ENCODE results near the gene LCE3C. TPM values are rescaled to one million over a fixed set of nuclear protein-coding genes. Genes with fewer than 3 reads are reported as not detected.

Gene LCE3C, protein sequence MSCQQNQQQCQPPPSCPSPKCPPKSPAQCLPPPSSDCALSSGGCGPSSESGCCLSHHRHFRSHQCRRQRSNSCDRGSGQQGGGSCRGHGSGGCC
- not detected in 2 replicates for total RNA-seq (ENCODE audit: low replicate concordance)

DNA sequence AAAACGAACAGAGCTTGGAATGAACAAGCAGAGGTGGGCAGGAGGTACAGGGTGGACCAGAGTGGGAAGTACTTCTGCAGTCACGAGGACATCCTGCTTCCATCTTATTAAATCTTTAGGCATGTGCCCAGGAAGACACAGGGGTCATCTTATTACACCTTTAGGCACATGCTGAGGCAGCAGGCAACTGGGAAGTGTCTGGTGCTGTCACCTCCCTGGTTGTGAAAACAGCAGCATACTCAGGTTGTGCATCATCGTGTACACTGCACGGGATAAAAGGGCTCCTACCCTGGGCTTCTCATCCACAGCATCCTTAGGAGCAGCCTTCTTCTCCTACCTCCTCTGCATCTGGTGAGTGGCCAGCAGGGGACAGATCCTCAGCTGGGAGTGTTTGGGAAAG is at the start of gene LCE3C:
TSS of gene LCE3C (plus strand) at position 301 of the 400 bp plus-strand sequence. CDS start 498 bp downstream, outside the sequence.
- H3K4me3 Mint-ChIP-seq: no peak within 1 kb of the TSS
- no peak within 1 kb of the TSS for H3K4me3 ChIP-seq
- no peaks in the 10 kb centered on the region for H3K27me3 Mint-ChIP-seq (ENCODE audit: insufficient read depth, low read depth)
- H4K20me1 ChIP-seq (ENCODE audit: low read depth): no peaks in the 10 kb centered on the region
- H3K27ac ChIP-seq: no peak within 1 kb of the TSS
- H3K4me1 Mint-ChIP-seq: no peaks in the 10 kb centered on the region
- no peaks in the 10 kb centered on the region for H3K9me3 ChIP-seq (ENCODE audit: low read depth)
- no peak for DNase-seq (ENCODE audit: low spot score)
- no peaks in the 10 kb centered on the region for H3F3A ChIP-seq (ENCODE audit: low read depth)
- no peaks in the 10 kb centered on the region for H3K27me3 ChIP-seq
- no peak within 1 kb of the TSS for H3K4me2 ChIP-seq
- H3K36me3 Mint-ChIP-seq: no peaks in the 10 kb centered on the region
- no peak within 1 kb of the TSS for H2AFZ ChIP-seq (replicated peaks)
- H3K9ac ChIP-seq: no peak within 1 kb of the TSS
- no peaks in the 10 kb centered on the region for H3K79me2 ChIP-seq (ENCODE audit: low read depth)
- peaks cover 19% of the 10 kb centered on the region for H3K9me3 Mint-ChIP-seq
- TF ChIP-seq EZH2 (IDR thresholded peaks at IDR 0.05) (no peak), EZH2phosphoT487 (IDR thresholded peaks at IDR 0.05) (no peak)
- TF ChIP-seq, protein P1, sequence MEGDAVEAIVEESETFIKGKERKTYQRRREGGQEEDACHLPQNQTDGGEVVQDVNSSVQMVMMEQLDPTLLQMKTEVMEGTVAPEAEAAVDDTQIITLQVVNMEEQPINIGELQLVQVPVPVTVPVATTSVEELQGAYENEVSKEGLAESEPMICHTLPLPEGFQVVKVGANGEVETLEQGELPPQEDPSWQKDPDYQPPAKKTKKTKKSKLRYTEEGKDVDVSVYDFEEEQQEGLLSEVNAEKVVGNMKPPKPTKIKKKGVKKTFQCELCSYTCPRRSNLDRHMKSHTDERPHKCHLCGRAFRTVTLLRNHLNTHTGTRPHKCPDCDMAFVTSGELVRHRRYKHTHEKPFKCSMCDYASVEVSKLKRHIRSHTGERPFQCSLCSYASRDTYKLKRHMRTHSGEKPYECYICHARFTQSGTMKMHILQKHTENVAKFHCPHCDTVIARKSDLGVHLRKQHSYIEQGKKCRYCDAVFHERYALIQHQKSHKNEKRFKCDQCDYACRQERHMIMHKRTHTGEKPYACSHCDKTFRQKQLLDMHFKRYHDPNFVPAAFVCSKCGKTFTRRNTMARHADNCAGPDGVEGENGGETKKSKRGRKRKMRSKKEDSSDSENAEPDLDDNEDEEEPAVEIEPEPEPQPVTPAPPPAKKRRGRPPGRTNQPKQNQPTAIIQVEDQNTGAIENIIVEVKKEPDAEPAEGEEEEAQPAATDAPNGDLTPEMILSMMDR (IDR thresholded peaks at IDR 0.05): no peak
- no peaks in the 10 kb centered on the region for H3K36me3 ChIP-seq
- no peak within 1 kb of the TSS for H3K27ac Mint-ChIP-seq
- H3K4me1 ChIP-seq: no peaks in the 10 kb centered on the region

DNA sequence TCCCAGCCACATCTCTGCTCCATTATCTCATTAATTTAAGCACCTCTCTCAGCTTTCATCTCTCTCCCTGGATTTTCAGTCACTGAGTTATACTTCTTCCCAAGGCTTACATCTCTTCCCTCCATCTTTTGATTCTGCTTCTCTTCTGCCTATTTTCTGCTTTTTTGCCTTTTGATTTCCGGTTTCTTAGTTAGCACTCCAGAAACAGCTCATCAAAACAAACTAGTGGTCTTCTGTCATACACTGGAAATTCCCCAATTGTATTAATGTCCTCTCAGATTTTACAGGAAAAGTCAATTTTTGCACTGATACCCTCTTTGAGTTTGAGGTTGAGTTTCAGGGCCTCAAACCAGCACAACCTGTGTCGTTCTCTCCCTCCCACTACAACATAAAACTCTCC is 34.9 kb upstream of the LCE3C start:
- peaks cover 42% of the 10 kb centered on the region for H3K9me3 Mint-ChIP-seq

DNA sequence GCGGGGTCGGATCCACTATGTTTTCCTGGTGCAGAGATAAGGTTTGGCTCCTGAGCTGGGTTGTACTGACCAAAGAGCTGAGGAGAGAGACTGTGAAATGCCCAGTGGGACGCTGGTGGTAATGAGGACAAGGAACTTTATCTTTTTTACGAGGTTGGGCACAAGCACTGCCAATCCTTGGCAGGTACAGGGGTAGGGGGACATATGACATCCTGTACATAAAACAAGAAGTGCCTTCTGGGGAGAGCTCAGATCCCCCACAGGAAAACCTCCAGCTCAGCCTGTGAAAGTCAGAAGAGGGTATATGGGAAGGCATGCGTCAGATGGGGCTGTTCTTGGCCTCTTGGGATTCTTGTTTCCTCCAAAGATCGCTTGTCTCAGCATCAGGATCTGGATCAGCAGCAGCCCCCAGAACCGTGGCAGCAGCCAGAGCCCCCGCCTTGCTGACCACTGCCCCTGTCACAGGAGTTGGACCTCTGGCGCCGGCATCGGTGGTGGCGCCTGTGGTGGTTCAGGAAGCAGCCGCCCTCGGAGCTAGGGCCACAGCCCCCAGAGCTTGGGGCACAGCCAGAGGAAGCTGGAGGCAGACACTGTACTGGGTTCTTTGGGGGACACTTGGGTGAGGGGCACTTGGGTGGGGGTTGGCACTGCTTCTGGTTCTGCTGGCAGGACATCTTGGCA is 34.4 kb upstream of the LCE3C start:
- Histone ChIP-seq H3K4me2 (no peak overlapping the region), H3K9ac (no peak overlapping the region), H3K36me3 (no peaks in the 10 kb centered on the region), H3K27ac (no peak overlapping the region), H3F3A (ENCODE audit: low read depth) (no peaks in the 10 kb centered on the region), H3K27me3 (no peaks in the 10 kb centered on the region), H3K4me3 (no peak overlapping the region), H2AFZ (replicated peaks) (no peak overlapping the region), H4K20me1 (ENCODE audit: low read depth) (no peaks in the 10 kb centered on the region), H3K9me3 (ENCODE audit: low read depth) (peaks cover 25% of the 10 kb centered on the region), H3K4me1 (no peaks in the 10 kb centered on the region), H3K79me2 (ENCODE audit: low read depth) (no peaks in the 10 kb centered on the region)
- peaks cover 2% of the 10 kb centered on the region for H3K27me3 Mint-ChIP-seq (ENCODE audit: insufficient read depth, low read depth)
- no peak overlapping the region for H3K27ac Mint-ChIP-seq
- H3K9me3 Mint-ChIP-seq: peaks cover 42% of the 10 kb centered on the region
- H3K36me3 Mint-ChIP-seq: no peaks in the 10 kb centered on the region
- TF ChIP-seq, protein P1 (IDR thresholded peaks at IDR 0.05): no peak
- no peak for TF ChIP-seq EZH2 (IDR thresholded peaks at IDR 0.05)
- TF ChIP-seq EZH2phosphoT487 (IDR thresholded peaks at IDR 0.05): no peak
- no peaks in the 10 kb centered on the region for H3K4me1 Mint-ChIP-seq
- H3K4me3 Mint-ChIP-seq: no peak overlapping the region
- no peak for DNase-seq (ENCODE audit: low spot score)

More for the DNA sequence above, 34.9 kb upstream of the LCE3C start:
- Histone ChIP-seq H2AFZ (replicated peaks) (no peak overlapping the region), H3K27me3 (no peaks in the 10 kb centered on the region), H3K4me1 (no peaks in the 10 kb centered on the region), H3K27ac (no peak overlapping the region), H3K36me3 (no peaks in the 10 kb centered on the region), H3F3A (ENCODE audit: low read depth) (no peaks in the 10 kb centered on the region), H3K4me3 (no peak overlapping the region), H4K20me1 (ENCODE audit: low read depth) (no peaks in the 10 kb centered on the region), H3K79me2 (ENCODE audit: low read depth) (no peaks in the 10 kb centered on the region), H3K4me2 (no peak overlapping the region), H3K9ac (no peak overlapping the region), H3K9me3 (ENCODE audit: low read depth) (peaks cover 19% of the 10 kb centered on the region)
- no peaks in the 10 kb centered on the region for H3K4me1 Mint-ChIP-seq
- DNase-seq (ENCODE audit: low spot score): no peak
- no peak overlapping the region for H3K4me3 Mint-ChIP-seq
- peaks cover 2% of the 10 kb centered on the region for H3K27me3 Mint-ChIP-seq (ENCODE audit: insufficient read depth, low read depth)
- no peaks in the 10 kb centered on the region for H3K36me3 Mint-ChIP-seq
- TF ChIP-seq EZH2phosphoT487 (IDR thresholded peaks at IDR 0.05) (no peak), EZH2 (IDR thresholded peaks at IDR 0.05) (no peak)
- TF ChIP-seq, protein P1 (IDR thresholded peaks at IDR 0.05): no peak
- no peak overlapping the region for H3K27ac Mint-ChIP-seq
